ENCODE measurements around the gene CCR6. TPM values are rescaled to one million over a fixed set of nuclear protein-coding genes. Genes with fewer than 3 reads are reported as not detected.
"Not testable (repeated sequence)": the region's sequence is repeated elsewhere in the genome, so short reads cannot be mapped to it uniquely, and the experiment has no call there.

CCR6 gene
- total RNA-seq, 1 experiment from 2014 or later, result not detected

- H3K79me1 ChIP-seq (ENCODE audit: insufficient read depth, low read depth, low read length, poor library complexity, severe bottlenecking), result no peaks in the 10 kb centered on the region
- H3K27ac Mint-ChIP-seq, result peak overlapping the region in 1 of 3 experiments; percentile 42; a peak in 1 of 7 replicates
- H3K9ac ChIP-seq (ENCODE audit: extremely low read depth, insufficient read length, low read length), result no peak overlapping the region
- no peak overlapping the region for H4K8ac ChIP-seq (replicated peaks; ENCODE audit: insufficient read length, low read depth, low read length)
- peaks cover 37 to 45% of the 10 kb centered on the region in 2 experiments for H3K4me1 Mint-ChIP-seq
- no peak overlapping the region for H3K27ac ChIP-seq (ENCODE audit: insufficient read length, low read depth, low read length)
- no peak overlapping the region for H2BK120ac ChIP-seq (ENCODE audit: low read depth, low read length, poor library complexity, severe bottlenecking)
- H3K56ac ChIP-seq (ENCODE audit: insufficient read length, low read depth, low read length), result no peak overlapping the region
- H3K79me2 ChIP-seq (ENCODE audit: insufficient read depth, low read length), result no peaks in the 10 kb centered on the region
- no peak overlapping the region for H3T11ph ChIP-seq (ENCODE audit: low read length)
- H2BK5ac ChIP-seq (ENCODE audit: insufficient read length, low read length), result no peak overlapping the region
- H4K20me1 ChIP-seq (ENCODE audit: control insufficient read depth, insufficient read depth, insufficient read length), result no peaks in the 10 kb centered on the region
- H3K4ac ChIP-seq (ENCODE audit: low read depth, low read length), result no peak overlapping the region
- peaks cover 4% of the 10 kb centered on the region for H3K23me2 ChIP-seq (ENCODE audit: insufficient read length, low read depth, low read length, poor library complexity, severe bottlenecking)
- no peaks in the 10 kb centered on the region for H3K27me3 ChIP-seq (ENCODE audit: insufficient read depth, low read length)
- no peak overlapping the region for H3K23ac ChIP-seq (ENCODE audit: insufficient read length, low read depth, low read length)
- WGBS (ENCODE audit: extremely low coverage, insufficient read length, low lambda C conversion rate), result no CpG with 5 or more reads among the region's 2 CpGs
- no peak overlapping the region for H4K5ac ChIP-seq (ENCODE audit: insufficient read length, low read depth, low read length)
- H3K4me3 Mint-ChIP-seq, result no peak overlapping the region
- TF ChIP-seq CTCF (conservative IDR thresholded peaks at IDR 0.05), result no peak
- no peak overlapping the region for H2BK12ac ChIP-seq (ENCODE audit: insufficient read length, low read depth, low read length)
- no peak overlapping the region for H4K91ac ChIP-seq (ENCODE audit: insufficient read length, low read depth, low read length)
- peaks cover 0 to 10% of the 10 kb centered on the region in 2 experiments; a peak in 4 of 5 replicates for H3K9me3 Mint-ChIP-seq
- peaks cover 19% of the 10 kb centered on the region for H3K4me1 ChIP-seq (ENCODE audit: insufficient read depth, low read length)
- no peak overlapping the region for H2BK15ac ChIP-seq (ENCODE audit: low read depth, low read length)
- no peak overlapping the region for H3K4me2 ChIP-seq (ENCODE audit: insufficient read depth, insufficient read length, low read length)
- H2AK5ac ChIP-seq (ENCODE audit: insufficient read length, low read length), result no peak overlapping the region
- H3K14ac ChIP-seq (ENCODE audit: insufficient read depth, low read length), result no peak overlapping the region
- no peak overlapping the region for H2AFZ ChIP-seq (ENCODE audit: low read length)
- H2BK20ac ChIP-seq (ENCODE audit: low read depth, low read length, poor library complexity, severe bottlenecking), result no peak overlapping the region
- H3K18ac ChIP-seq (ENCODE audit: insufficient read length, low read depth, low read length), result no peak overlapping the region
- H3K9me3 ChIP-seq (ENCODE audit: control insufficient read depth, low read depth, low read length), result no peaks in the 10 kb centered on the region
- H3K27me3 Mint-ChIP-seq (ENCODE audit: low read depth), result no peaks in the 10 kb centered on the region; the same call in none of the 2 replicates
- peaks cover 3 to 17% (median 10%) of the 10 kb centered on the region in 3 experiments; a peak in 5 of 7 replicates for H3K36me3 Mint-ChIP-seq (ENCODE audit: insufficient read depth in 1 of 3, low read depth in 3 of 3)
- DNase-seq, result no peak
Measured at GRCh38 chr6:167165858-167166471, 43.1 kb downstream of the CCR6 start.

DNA sequence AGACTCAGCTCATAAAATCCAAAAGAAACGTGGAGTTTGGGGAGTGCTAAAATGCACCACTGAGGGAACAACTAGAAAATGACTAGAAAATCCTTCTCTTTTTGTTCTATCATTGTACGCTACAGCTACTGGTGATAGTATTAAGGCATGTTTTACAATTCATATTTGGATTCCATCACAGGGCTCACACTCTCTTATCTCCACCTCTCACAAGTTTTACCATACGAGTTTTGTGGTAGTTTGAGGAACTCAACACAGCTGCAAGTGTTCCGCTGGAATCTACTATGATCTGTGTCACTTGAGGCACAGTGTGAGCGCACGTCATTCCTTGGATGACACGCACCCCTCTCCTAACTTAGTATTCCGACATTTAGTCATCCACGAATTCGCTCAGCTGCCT, 44.8 kb downstream of the CCR6 start:
- not testable (repeated sequence) for H3K79me2 ChIP-seq (ENCODE audit: insufficient read depth, low read length); H3K9ac ChIP-seq (ENCODE audit: extremely low read depth, insufficient read length, low read length); H2AFZ ChIP-seq (ENCODE audit: low read length); H2BK12ac ChIP-seq (ENCODE audit: insufficient read length, low read depth, low read length); H3K14ac ChIP-seq (ENCODE audit: insufficient read depth, low read length); H3K27ac Mint-ChIP-seq; H4K20me1 ChIP-seq (ENCODE audit: control insufficient read depth, insufficient read depth, insufficient read length); H3T11ph ChIP-seq (ENCODE audit: low read length); H2BK20ac ChIP-seq (ENCODE audit: low read depth, low read length, poor library complexity, severe bottlenecking); H3K23ac ChIP-seq (ENCODE audit: insufficient read length, low read depth, low read length); H3K56ac ChIP-seq (ENCODE audit: insufficient read length, low read depth, low read length); H3K79me1 ChIP-seq (ENCODE audit: insufficient read depth, low read depth, low read length, poor library complexity, severe bottlenecking); H3K27ac ChIP-seq (ENCODE audit: insufficient read length, low read depth, low read length); H3K9me3 Mint-ChIP-seq; H2BK120ac ChIP-seq (ENCODE audit: low read depth, low read length, poor library complexity, severe bottlenecking); H2BK15ac ChIP-seq (ENCODE audit: low read depth, low read length); DNase-seq; H4K91ac ChIP-seq (ENCODE audit: insufficient read length, low read depth, low read length); H3K36me3 Mint-ChIP-seq (ENCODE audit: insufficient read depth in 1 of 3, low read depth in 3 of 3); H3K27me3 ChIP-seq (ENCODE audit: insufficient read depth, low read length); H3K4me2 ChIP-seq (ENCODE audit: insufficient read depth, insufficient read length, low read length); H3K18ac ChIP-seq (ENCODE audit: insufficient read length, low read depth, low read length); H3K4me3 Mint-ChIP-seq; H3K4ac ChIP-seq (ENCODE audit: low read depth, low read length); H3K23me2 ChIP-seq (ENCODE audit: insufficient read length, low read depth, low read length, poor library complexity, severe bottlenecking); H2AK5ac ChIP-seq (ENCODE audit: insufficient read length, low read length); H4K5ac ChIP-seq (ENCODE audit: insufficient read length, low read depth, low read length); H4K8ac ChIP-seq (replicated peaks; ENCODE audit: insufficient read length, low read depth, low read length); H2BK5ac ChIP-seq (ENCODE audit: insufficient read length, low read length); H3K9me3 ChIP-seq (ENCODE audit: control insufficient read depth, low read depth, low read length)
- no CpG with 5 or more reads among the region's 10 CpGs for WGBS (ENCODE audit: extremely low coverage, insufficient read length, low lambda C conversion rate)
- H3K4me1 Mint-ChIP-seq, result peaks cover 34 to 37% of the 10 kb centered on the region in 2 experiments
- peaks cover 13% of the 10 kb centered on the region for H3K4me1 ChIP-seq (ENCODE audit: insufficient read depth, low read length)
- H3K27me3 Mint-ChIP-seq (ENCODE audit: low read depth), result peaks cover 12% of the 10 kb centered on the region
